AG10803 (cell line): ENCODE results near the gene YARS1.

Experiments
- DNase-seq: peaks from one replicate; pipeline ENCODE4 v3.0.0; 2010; ENCODE audit warnings: low read depth
- H3K4me3 ChIP-seq: 2 replicates; pipeline ENCODE4 v1.5.1; 2011; ENCODE audit warnings: mild to moderate bottlenecking, low read length, control low read depth
- CTCF ChIP-seq: conservative IDR thresholded peaks from 2 replicates; pipeline ENCODE4 v1.5.1; 2011; ENCODE audit warnings: mild to moderate bottlenecking, low read length, control low read depth, inconsistent platforms

Gene YARS1

GRCh38 chr1:32817159-32817814 is at the start of gene YARS1, which contains the start of gene S100PBP:
YARS1 (minus strand) TSS chr1:32817358; CDS start chr1:32817244, 114 bp downstream.
S100PBP (plus strand) TSS chr1:32817653; CDS start chr1:32826100, 8,447 bp downstream.
- no peak for TF ChIP-seq CTCF
- peak within 1 kb of the TSS; percentile 98 for H3K4me3 ChIP-seq
- DNase-seq, result peak; percentile 98

GRCh38 chr1:32865639-32866405 is 48.7 kb upstream of the YARS1 start:
- DNase-seq, result no peak
- H3K4me3 ChIP-seq, result no peak overlapping the region
- no peak for TF ChIP-seq CTCF

- H3K4me3 ChIP-seq, result no peak overlapping the region
- no peak for DNase-seq
- no peak for TF ChIP-seq CTCF
Measured at GRCh38 chr1:32864375-32865019, 47.3 kb upstream of the YARS1 start.

GRCh38 chr1:32863881-32864245 is 46.7 kb upstream of the YARS1 start:
- H3K4me3 ChIP-seq, result no peak overlapping the region
- DNase-seq, result no peak

GRCh38 chr1:32863218-32863880 is 46.2 kb upstream of the YARS1 start:
- H3K4me3 ChIP-seq, result no peak overlapping the region
- DNase-seq, result no peak
- no peak for TF ChIP-seq CTCF

More at GRCh38 chr1:32863881-32864245, 46.7 kb upstream of the YARS1 start:
- TF ChIP-seq CTCF, result no peak

GRCh38 chr1:32861904-32862695 is 44.9 kb upstream of the YARS1 start:
- H3K4me3 ChIP-seq, result no peak overlapping the region
- peak; percentile 55 for DNase-seq
- no peak for TF ChIP-seq CTCF
